HCT116 (cell line): Measurements from ENCODE around the gene MAPK10. TPM values are rescaled to one million over a fixed set of nuclear protein-coding genes. Genes with fewer than 3 reads are reported as not detected.

ENCODE experiments used
- ATAC-seq: fragments of 200-7000 bp; cut with Tn5 transposase; 2 replicates; pipeline ENCODE4 v1.9.1; 2020; ENCODE audit warnings: mild to moderate bottlenecking, moderate library complexity
- BruUV-seq: library from RNA; stranded (reverse); fragments of 400-500 nt; replicated peaks from 2 replicates; lab custom pipeline; 2021; lab: Mats Ljungman, UMichigan
- CTCF ChIA-PET: fragments of 300-600 bp; sonication (Branson Sonifier 250); formaldehyde crosslinking; loops from one replicate; lab custom pipeline; 2021; ENCODE audit warnings: antibody characterized with exemption; lab: Charles Lee
- POLR2A ChIA-PET: fragments of 300-600, 350-600 bp; sonication (Branson Sonifier 250); formaldehyde crosslinking; loops from one replicate; lab custom pipeline; 2021; ENCODE audit warnings: antibody characterized with exemption; lab: Charles Lee
- RAD21 ChIA-PET, 2 experiments: fragments of 300-600 bp; sonication (Branson Sonifier 250); formaldehyde crosslinking; loops; one replicate each; lab custom pipeline; 2023; ENCODE audit warnings: low total read pairs in 2 of 2; ENCODE audit not compliant: uncharacterized antibody in 2 of 2, unreplicated experiment in 2 of 2, low non-redundant PET in 1 of 2; lab: Charles Lee
- DNase-seq: peaks from one replicate; pipeline ENCODE4 v3.0.0-alpha.2; 2010; ENCODE audit warnings: low read depth, low spot score
- H2AFZ ChIP-seq: fragments of 200-600 bp; shearing (Covaris generic), sonication (generic); 2 replicates; pipeline ENCODE4 v1.6.1; 2017; ENCODE audit warnings: low read depth, mixed run types, mixed read lengths, antibody characterized with exemption, low read length; ENCODE audit not compliant: poor library complexity, severe bottlenecking
- H3K27ac ChIP-seq: 2 replicates; pipeline ENCODE4 v1.5.1; 2012; ENCODE audit warnings: low read depth, low read length
- H3K27me3 ChIP-seq: fragments of 200-600 bp; sonication (generic); 2 replicates; pipeline ENCODE4 v1.6.1; 2016; ENCODE audit warnings: mixed run types, low read length, mixed read lengths; ENCODE audit not compliant: insufficient read depth
- H3K36me3 ChIP-seq, 2 experiments: fragments of 200-500 bp in 1 of 2; fragments of 200-600 bp in 1 of 2; sonication (Bioruptor generic) in 1 of 2; sonication (generic) in 1 of 2; 2 replicates each; pipeline versions ENCODE4 v1.5.1 to v1.6.1; 2014 to 2016; ENCODE audit warnings: low read length in 2 of 2, inconsistent platforms in 1 of 2, mixed read lengths in 1 of 2, mixed run types in 1 of 2; ENCODE audit not compliant: insufficient read depth in 2 of 2, control insufficient read depth in 1 of 2
- H3K4me1 ChIP-seq, 2 experiments: fragments of 200-600 bp in 1 of 2; sonication (generic) in 1 of 2; 2 replicates each; pipeline versions ENCODE4 v1.5.1 to v1.6.1; 2012 to 2017; ENCODE audit warnings: low read length in 2 of 2, inconsistent platforms in 1 of 2, mild to moderate bottlenecking in 1 of 2, mixed read lengths in 1 of 2, mixed run types in 1 of 2, moderate library complexity in 1 of 2; ENCODE audit not compliant: insufficient read depth in 2 of 2, control insufficient read depth in 1 of 2
- H3K4me2 ChIP-seq: fragments of 200-600 bp; sonication (generic); 2 replicates; pipeline ENCODE4 v1.6.1; 2017; ENCODE audit warnings: mixed run types, low read length, mixed read lengths
- H3K4me3 ChIP-seq, 2 experiments: fragments of 200-600 bp in 1 of 2; sonication (generic) in 1 of 2; replicated peaks in 1 of 2; 2 replicates each; pipeline ENCODE4 v1.5.1; 2011 to 2016; ENCODE audit warnings: low read length in 2 of 2, control low read depth in 1 of 2, low read depth in 1 of 2, mild to moderate bottlenecking in 1 of 2, mixed read lengths in 1 of 2, mixed run types in 1 of 2
- H3K79me2 ChIP-seq: fragments of 200-600 bp; sonication (generic); 2 replicates; pipeline ENCODE4 v1.6.1; 2017; ENCODE audit warnings: mild to moderate bottlenecking, mixed run types, low read length, moderate library complexity, mixed read lengths; ENCODE audit not compliant: insufficient read depth
- H3K9ac ChIP-seq: fragments of 200-600 bp; sonication (generic); 2 replicates; pipeline ENCODE4 v1.6.1; 2016; ENCODE audit warnings: low read length, mixed read lengths
- H3K9me2 ChIP-seq: fragments of 200-600 bp; sonication (generic), shearing (Covaris generic); 2 replicates; pipeline ENCODE4 v1.6.1; 2017; ENCODE audit warnings: mixed run types, mild to moderate bottlenecking, moderate library complexity; ENCODE audit not compliant: insufficient read depth
- H3K9me3 ChIP-seq, 2 experiments: fragments of 200-500 bp in 1 of 2; fragments of 200-600 bp in 1 of 2; sonication (Bioruptor generic) in 1 of 2; sonication (generic) in 1 of 2; 2 replicates each; pipeline ENCODE4 v1.6.1; 2014 to 2017; ENCODE audit warnings: low read length in 2 of 2, mixed read lengths in 2 of 2, inconsistent platforms in 1 of 2, low read depth in 1 of 2, mild to moderate bottlenecking in 1 of 2, mixed run types in 1 of 2, moderate library complexity in 1 of 2; ENCODE audit not compliant: control insufficient read depth in 1 of 2, insufficient read depth in 1 of 2
- H4K20me1 ChIP-seq: fragments of 200-600 bp; sonication (generic), shearing (Covaris generic); 2 replicates; pipeline ENCODE4 v1.6.1; 2017; ENCODE audit warnings: mixed run types, mild to moderate bottlenecking, moderate library complexity; ENCODE audit not compliant: insufficient read depth
- CBX3 ChIP-seq: IDR thresholded peaks from 2 replicates; pipeline ENCODE4 v1.6.1; 2012; ENCODE audit warnings: low read depth
- EZH2phosphoT487 ChIP-seq: fragments of 200-600 bp; IDR thresholded peaks from 2 replicates; pipeline ENCODE4 v1.6.1; 2018; ENCODE audit warnings: antibody characterized with exemption, borderline replicate concordance
- JUND ChIP-seq: IDR thresholded peaks from 2 replicates; pipeline ENCODE4 v1.6.1; 2012
- SRF ChIP-seq: IDR thresholded peaks from 2 replicates; pipeline ENCODE4 v1.6.1; 2012; ENCODE audit warnings: low read depth
- TCF7L2 ChIP-seq: IDR thresholded peaks from 2 replicates; pipeline ENCODE4 v1.7.0; 2011; ENCODE audit warnings: borderline replicate concordance, inconsistent platforms; ENCODE audit not compliant: insufficient read depth, insufficient read length; ENCODE audit errors: extremely low read depth
- YY1 ChIP-seq: IDR thresholded peaks from 2 replicates; pipeline ENCODE4 v1.6.1; 2011; ENCODE audit warnings: low read length, low read depth, moderate library complexity, mild to moderate bottlenecking; ENCODE audit not compliant: insufficient replicate concordance; ENCODE audit errors: extremely low read depth
- ZFX ChIP-seq: fragments of 450-650 bp; IDR thresholded peaks from 2 replicates; pipeline ENCODE4 v1.6.1; 2017
- ZNF274 ChIP-seq: fragments of 200-500 bp; sonication (Bioruptor generic); IDR thresholded peaks from 2 replicates; pipeline ENCODE4 v1.6.1; 2014; ENCODE audit warnings: mild to moderate bottlenecking, low read depth, low read length, inconsistent platforms
- intact Hi-C: fragments of 100-400 bp; cut with micrococcal nuclease; formaldehyde crosslinking; loops from 2 replicates; pipeline ENCODE4 v1.10.0; 2022
- total RNA-seq: library from RNA; stranded (reverse); gene quantifications from one replicate; pipeline ENCODE4 v1.2.1, GENCODE V29; 2021; ENCODE audit not compliant: unreplicated experiment
- TF ChIP-seq, protein P1 (sequence below): IDR thresholded peaks from 2 replicates; pipeline ENCODE4 v1.6.1; 2012
- TF ChIP-seq, protein P2 (sequence below): IDR thresholded peaks from 2 replicates; pipeline ENCODE4 v1.6.1; 2012
- TF ChIP-seq, protein P3 (sequence below), 3 experiments: fragments of 200-600 bp in 1 of 3; sonication (generic) in 1 of 3; IDR thresholded peaks in 2 of 3; conservative IDR thresholded peaks in 1 of 3; 2 replicates each; pipeline ENCODE4 v1.5.1; 2012 to 2017; ENCODE audit warnings: low read depth in 2 of 3, low read length in 2 of 3, antibody characterized with exemption in 1 of 3, borderline replicate concordance in 1 of 3, control low read depth in 1 of 3, mild to moderate bottlenecking in 1 of 3, mixed read lengths in 1 of 3, mixed run types in 1 of 3, moderate library complexity in 1 of 3; ENCODE audit not compliant: insufficient read depth in 1 of 3

Gene MAPK10
- total RNA-seq, 1 experiment from 2014 or later = 0.52 TPM

DNA sequence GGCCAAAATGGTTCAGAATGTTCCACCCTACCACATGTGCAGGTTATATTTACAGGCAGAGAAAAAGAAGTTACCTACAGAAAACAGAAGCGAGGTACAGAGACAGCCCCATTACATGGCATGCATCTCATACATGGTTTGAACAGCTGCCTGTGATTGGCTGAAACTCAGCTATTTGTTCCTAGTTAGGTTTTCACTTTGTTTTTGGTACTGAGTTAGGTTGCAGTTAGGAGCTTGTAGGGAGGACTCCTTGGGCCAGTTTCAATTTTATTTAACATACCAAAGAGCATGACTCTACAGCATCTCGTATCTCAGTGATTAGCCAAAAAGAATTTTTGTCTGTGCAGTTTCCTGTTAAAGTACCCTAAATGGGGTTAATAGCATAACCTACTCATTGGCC, 392.0 kb downstream of the MAPK10 start:
- ChIA-PET RAD21 (no interaction called here), CTCF (interaction anchor here (1.8 to 5.9 kb wide), 2 partner anchors 164 to 170 kb away, joined by 5 to 91 read pairs; no protein-coding TSS in a partner anchor), POLR2A (no interaction called here)
- H3K9ac ChIP-seq = no peak overlapping the region
- no peaks in the 10 kb centered on the region for H3K9me2 ChIP-seq
- no peaks in the 10 kb centered on the region for H3K79me2 ChIP-seq
- H3K4me3 ChIP-seq = no peak overlapping the region
- H3K36me3 ChIP-seq = no peaks in the 10 kb centered on the region
- H3K4me1 ChIP-seq = no peaks in the 10 kb centered on the region
- H2AFZ ChIP-seq = no peak overlapping the region
- H3K9me3 ChIP-seq = no peaks in the 10 kb centered on the region
- DNase-seq (no peak), ATAC-seq (no peak)
- no peaks in the 10 kb centered on the region for H4K20me1 ChIP-seq
- BruUV-seq = no TSS peak
- H3K27me3 ChIP-seq = no peaks in the 10 kb centered on the region
- intact Hi-C loops = no loop called here
- no peak overlapping the region for H3K4me2 ChIP-seq
- H3K27ac ChIP-seq = no peak overlapping the region
- TF ChIP-seq, protein P1, sequence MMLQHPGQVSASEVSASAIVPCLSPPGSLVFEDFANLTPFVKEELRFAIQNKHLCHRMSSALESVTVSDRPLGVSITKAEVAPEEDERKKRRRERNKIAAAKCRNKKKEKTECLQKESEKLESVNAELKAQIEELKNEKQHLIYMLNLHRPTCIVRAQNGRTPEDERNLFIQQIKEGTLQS = no peak
- no peak for TF ChIP-seq ZNF274
- no peak for TF ChIP-seq YY1
- no peak for TF ChIP-seq TCF7L2
- no peak for TF ChIP-seq ZFX
- no peak for TF ChIP-seq CBX3
- TF ChIP-seq, protein P2, sequence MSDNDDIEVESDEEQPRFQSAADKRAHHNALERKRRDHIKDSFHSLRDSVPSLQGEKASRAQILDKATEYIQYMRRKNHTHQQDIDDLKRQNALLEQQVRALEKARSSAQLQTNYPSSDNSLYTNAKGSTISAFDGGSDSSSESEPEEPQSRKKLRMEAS = no peak
- no peak for TF ChIP-seq EZH2phosphoT487
- TF ChIP-seq, protein P3, sequence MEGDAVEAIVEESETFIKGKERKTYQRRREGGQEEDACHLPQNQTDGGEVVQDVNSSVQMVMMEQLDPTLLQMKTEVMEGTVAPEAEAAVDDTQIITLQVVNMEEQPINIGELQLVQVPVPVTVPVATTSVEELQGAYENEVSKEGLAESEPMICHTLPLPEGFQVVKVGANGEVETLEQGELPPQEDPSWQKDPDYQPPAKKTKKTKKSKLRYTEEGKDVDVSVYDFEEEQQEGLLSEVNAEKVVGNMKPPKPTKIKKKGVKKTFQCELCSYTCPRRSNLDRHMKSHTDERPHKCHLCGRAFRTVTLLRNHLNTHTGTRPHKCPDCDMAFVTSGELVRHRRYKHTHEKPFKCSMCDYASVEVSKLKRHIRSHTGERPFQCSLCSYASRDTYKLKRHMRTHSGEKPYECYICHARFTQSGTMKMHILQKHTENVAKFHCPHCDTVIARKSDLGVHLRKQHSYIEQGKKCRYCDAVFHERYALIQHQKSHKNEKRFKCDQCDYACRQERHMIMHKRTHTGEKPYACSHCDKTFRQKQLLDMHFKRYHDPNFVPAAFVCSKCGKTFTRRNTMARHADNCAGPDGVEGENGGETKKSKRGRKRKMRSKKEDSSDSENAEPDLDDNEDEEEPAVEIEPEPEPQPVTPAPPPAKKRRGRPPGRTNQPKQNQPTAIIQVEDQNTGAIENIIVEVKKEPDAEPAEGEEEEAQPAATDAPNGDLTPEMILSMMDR (IDR thresholded peaks at IDR 0.05 in 2 of 3, conservative IDR thresholded peaks at IDR 0.05 in 1 of 3; ENCODE audit: borderline replicate concordance in 1 of 3, insufficient read depth in 1 of 3, low read depth in 2 of 3, low read length in 2 of 3) = no peak
- TF ChIP-seq JUND = no peak
- TF ChIP-seq SRF = no peak
